Lung (tissue), 12 donors: ENCODE data around the gene IFT122. TPM values are rescaled to one million over a fixed set of nuclear protein-coding genes. Genes with fewer than 3 reads are reported as not detected.

ENCODE experiments used
- ATAC-seq: fragments of 200-7000 bp; cut with Tn5 transposase; one replicate; pipeline ENCODE4 v1.9.1; 2020; ENCODE audit warnings: moderate number of reproducible peaks; ENCODE audit not compliant: insufficient read depth, low FRiP score
- DNase-seq, 3 donors: peaks; one replicate each; pipeline ENCODE4 v3.0.0-alpha.2; 2013 to 2017
- H3K27ac ChIP-seq, 2 donors: one replicate each; pipeline ENCODE4 v1.5.1; 2013; ENCODE audit warnings: mild to moderate bottlenecking in 2 of 2, moderate library complexity in 2 of 2, control low read depth in 1 of 2, inconsistent platforms in 1 of 2, low read depth in 1 of 2, low read length in 1 of 2
- H3K27me3 ChIP-seq, 3 donors: one replicate each; pipeline ENCODE4 v1.5.1; 2013; ENCODE audit warnings: low read length in 2 of 3; ENCODE audit not compliant: control insufficient read depth in 3 of 3, insufficient read depth in 3 of 3
- H3K36me3 ChIP-seq, 4 donors: one replicate each; pipeline ENCODE4 v1.5.1; 2013; ENCODE audit warnings: low read length in 4 of 4, mild to moderate bottlenecking in 1 of 4, moderate library complexity in 1 of 4; ENCODE audit not compliant: control insufficient read depth in 4 of 4, insufficient read depth in 4 of 4
- H3K4me1 ChIP-seq, 5 donors: one replicate each; pipeline ENCODE4 v1.5.1; 2013; ENCODE audit warnings: low read length in 5 of 5, mild to moderate bottlenecking in 2 of 5, moderate library complexity in 1 of 5; ENCODE audit not compliant: control insufficient read depth in 5 of 5, insufficient read depth in 5 of 5
- H3K4me3 ChIP-seq: one replicate; pipeline ENCODE4 v1.5.1; 2013; ENCODE audit warnings: mild to moderate bottlenecking, control low read depth, moderate library complexity
- H3K9ac ChIP-seq, 2 donors: one replicate each; pipeline ENCODE4 v1.5.1; 2013; ENCODE audit warnings: low read length in 2 of 2, control low read depth in 1 of 2; ENCODE audit not compliant: insufficient read depth in 1 of 2
- H3K9me3 ChIP-seq, 4 donors: one replicate each; pipeline ENCODE4 v1.5.1; 2013; ENCODE audit warnings: low read length in 3 of 4, mild to moderate bottlenecking in 1 of 4, moderate library complexity in 1 of 4; ENCODE audit not compliant: control insufficient read depth in 4 of 4, insufficient read depth in 3 of 4
- CTCF ChIP-seq: IDR thresholded peaks from 2 replicates; pipeline ENCODE4 v1.5.1; 2012; ENCODE audit warnings: mild to moderate bottlenecking; ENCODE audit errors: control extremely low read depth, extremely low read depth
- WGBS, 2 donors: extraction: QIAGEN DNeasy Blood & Tissue Kit; methylation state at CpG; one replicate each; pipeline ENCODE4 v1.1.7; 2013; 5-methylcytosine and 5-hydroxymethylcytosine counted together
- polyA plus RNA-seq, 2 donors: library from polyadenylated mRNA; stranded (reverse); fragments of 200-250 nt; gene quantifications; one replicate each; pipeline ENCODE4 v1.2.1, GENCODE V29; 2013
- total RNA-seq, 2 donors: library from RNA; depleted of rRNA in 1 of 2; stranded (reverse); fragments of >200 nt in 1 of 2; gene quantifications; one replicate each; pipeline ENCODE4 v1.2.1, GENCODE V29; 2014 to 2021
- donor health status: control.
- donor health status: control.
- donor health status: Bipolar disorder and iron deficiency.
- donor health status: healthy.
- donor health status: DM: yes; HTN: yes; CAD: no.

The IFT122 gene
- total and polyA plus RNA-seq, 4 donors = 11.0 to 65.7 (median 31.7) TPM

- H3K27ac ChIP-seq = peak overlapping the region in 1 of 2 donors; percentile 4
- DNase-seq (no peak), ATAC-seq (no peak)
- no peak overlapping the region for H3K4me3 ChIP-seq
- peaks cover 0 to 25% (median 6%) of the 10 kb centered on the region in 4 donors for H3K36me3 ChIP-seq
- peaks cover 0 to 53% (median 18%) of the 10 kb centered on the region in 5 donors for H3K4me1 ChIP-seq
- H3K27me3 ChIP-seq = no peaks in the 10 kb centered on the region
- WGBS, 2 donors = 73 to 77% methylated on average over 5 to 6 of the region's 6 CpGs
- TF ChIP-seq CTCF = no peak
- no peak overlapping the region for H3K9ac ChIP-seq
- H3K9me3 ChIP-seq = no peaks in the 10 kb centered on the region
Measured at GRCh38 chr3:129553171-129553570, 113.1 kb downstream of the IFT122 start.

GRCh38 chr3:129553719-129554118, 113.7 kb downstream of the IFT122 start:
- H3K36me3 ChIP-seq = peaks cover 0 to 30% (median 9%) of the 10 kb centered on the region in 4 donors
- no peak for TF ChIP-seq CTCF
- no peak overlapping the region for H3K4me3 ChIP-seq
- H3K4me1 ChIP-seq = peaks cover 0 to 59% (median 19%) of the 10 kb centered on the region in 5 donors
- no peak for ATAC-seq
- H3K27me3 ChIP-seq = no peaks in the 10 kb centered on the region
- DNase-seq = no peak
- H3K27ac ChIP-seq = no peak overlapping the region
- no peaks in the 10 kb centered on the region for H3K9me3 ChIP-seq
- H3K9ac ChIP-seq = no peak overlapping the region
- WGBS, 2 donors = 30 to 40% methylated on average over 15 of the region's 15 CpGs

GRCh38 chr3:129554356-129555152, 114.5 kb downstream of the IFT122 start:
- Histone ChIP-seq H3K9ac (no peak overlapping the region), H3K4me3 (no peak overlapping the region), H3K36me3 (peaks cover 0 to 38% (median 13%) of the 10 kb centered on the region in 4 donors), H3K4me1 (peaks cover 0 to 67% (median 23%) of the 10 kb centered on the region in 5 donors), H3K27me3 (no peaks in the 10 kb centered on the region), H3K27ac (no peak overlapping the region), H3K9me3 (no peaks in the 10 kb centered on the region)
- DNase-seq = peak in 2 of 3 donors; percentile 54 to 57
- WGBS, 2 donors = 52 to 57% methylated on average over 13 of the region's 13 CpGs
- TF ChIP-seq CTCF = no peak
- no peak for ATAC-seq
